KMS-11 (cell line): ENCODE results near the gene NSUN3.

Experiments used
- H2AFZ ChIP-seq: fragments of 200-600 bp; sonication (generic); 2 replicates; pipeline ENCODE4 v1.6.1; 2016; ENCODE audit warnings: antibody characterized with exemption, mixed run types, low read depth
- H3K27ac ChIP-seq: fragments of 200-600 bp; sonication (generic); 2 replicates; pipeline ENCODE4 v1.6.1; 2016; ENCODE audit warnings: mild to moderate bottlenecking, mixed run types
- H3K27me3 ChIP-seq: fragments of 200-600 bp; sonication (generic); 2 replicates; pipeline ENCODE4 v1.6.1; 2017; ENCODE audit warnings: mild to moderate bottlenecking, low read depth, mixed run types, moderate library complexity; ENCODE audit not compliant: insufficient read depth
- H3K36me3 ChIP-seq: fragments of 200-600 bp; sonication (generic); 2 replicates; pipeline ENCODE4 v1.6.1; 2017; ENCODE audit warnings: mild to moderate bottlenecking, mixed run types; ENCODE audit not compliant: insufficient read depth
- H3K4me1 ChIP-seq: fragments of 200-600 bp; sonication (generic); 2 replicates; pipeline ENCODE4 v1.6.1; 2016; ENCODE audit warnings: mild to moderate bottlenecking, low read depth, mixed run types; ENCODE audit not compliant: poor library complexity, severe bottlenecking
- H3K4me2 ChIP-seq: fragments of 200-600 bp; sonication (generic); 2 replicates; pipeline ENCODE4 v1.7.0; 2016; ENCODE audit warnings: mild to moderate bottlenecking, mixed run types
- H3K4me3 ChIP-seq: fragments of 200-600 bp; sonication (generic); IDR thresholded peaks from 2 replicates; pipeline ENCODE4 v1.6.1; 2017; ENCODE audit warnings: low read depth, low read length, mixed read lengths; ENCODE audit not compliant: insufficient read depth
- H3K79me2 ChIP-seq: fragments of 200-600 bp; sonication (generic); 2 replicates; pipeline ENCODE4 v1.6.1; 2016; ENCODE audit warnings: low read depth, mixed run types; ENCODE audit not compliant: insufficient read depth
- H3K9ac ChIP-seq: fragments of 200-600 bp; sonication (generic); 2 replicates; pipeline ENCODE4 v1.6.1; 2016; ENCODE audit warnings: mild to moderate bottlenecking, mixed run types
- H4K20me1 ChIP-seq: fragments of 200-600 bp; sonication (generic); 2 replicates; pipeline ENCODE4 v1.6.1; 2016; ENCODE audit warnings: mild to moderate bottlenecking, mixed run types; ENCODE audit not compliant: insufficient read depth
- CTCF ChIP-seq: fragments of 200-600 bp; sonication (generic); conservative IDR thresholded peaks from 2 replicates; pipeline ENCODE4 v1.6.1; 2017; ENCODE audit warnings: low read depth, mild to moderate bottlenecking, antibody characterized with exemption, low read length, moderate library complexity, mixed read lengths

Gene NSUN3

GRCh38 chr3:94159062-94159828 is 96.4 kb downstream of the NSUN3 start:
- H3K4me3 ChIP-seq = no peak overlapping the region
- TF ChIP-seq CTCF = no peak
- no peaks in the 10 kb centered on the region for H3K36me3 ChIP-seq
- H3K27ac ChIP-seq = no peak overlapping the region
- no peaks in the 10 kb centered on the region for H4K20me1 ChIP-seq
- H2AFZ ChIP-seq = no peak overlapping the region
- H3K9ac ChIP-seq = no peak overlapping the region
- no peak overlapping the region for H3K4me2 ChIP-seq
- H3K4me1 ChIP-seq = no peaks in the 10 kb centered on the region
- no peaks in the 10 kb centered on the region for H3K27me3 ChIP-seq
- no peaks in the 10 kb centered on the region for H3K79me2 ChIP-seq

GRCh38 chr3:94162700-94163099 is 99.8 kb downstream of the NSUN3 start:
- no peaks in the 10 kb centered on the region for H3K79me2 ChIP-seq
- no peak overlapping the region for H3K4me3 ChIP-seq
- H4K20me1 ChIP-seq = no peaks in the 10 kb centered on the region
- H3K4me1 ChIP-seq = no peaks in the 10 kb centered on the region
- H3K9ac ChIP-seq = no peak overlapping the region
- H3K27me3 ChIP-seq = no peaks in the 10 kb centered on the region
- H3K27ac ChIP-seq = no peak overlapping the region
- no peak for TF ChIP-seq CTCF
- H3K4me2 ChIP-seq = no peak overlapping the region
- H3K36me3 ChIP-seq = no peaks in the 10 kb centered on the region
- no peak overlapping the region for H2AFZ ChIP-seq

- Histone ChIP-seq H3K27ac (no peak overlapping the region), H3K9ac (no peak overlapping the region), H3K79me2 (no peaks in the 10 kb centered on the region), H3K4me3 (no peak overlapping the region), H3K4me2 (no peak overlapping the region), H2AFZ (no peak overlapping the region), H4K20me1 (no peaks in the 10 kb centered on the region), H3K36me3 (no peaks in the 10 kb centered on the region), H3K4me1 (no peaks in the 10 kb centered on the region), H3K27me3 (no peaks in the 10 kb centered on the region)
- no peak for TF ChIP-seq CTCF
These were observed 104.5 kb downstream of the NSUN3 start for GRCh38 chr3:94167346-94167745.

- Histone ChIP-seq H3K36me3 (no peaks in the 10 kb centered on the region), H3K4me1 (no peaks in the 10 kb centered on the region), H3K27me3 (no peaks in the 10 kb centered on the region), H4K20me1 (no peaks in the 10 kb centered on the region), H3K79me2 (no peaks in the 10 kb centered on the region), H3K4me2 (no peak overlapping the region), H3K9ac (no peak overlapping the region), H2AFZ (no peak overlapping the region), H3K27ac (no peak overlapping the region), H3K4me3 (no peak overlapping the region)
- TF ChIP-seq CTCF = no peak
These were observed 104.9 kb downstream of the NSUN3 start for GRCh38 chr3:94167796-94168195.
